ENCODE results near the gene OPRM1. TPM values are rescaled to one million over a fixed set of nuclear protein-coding genes. Genes with fewer than 3 reads are reported as not detected.
"Not testable (repeated sequence)": the region's sequence is repeated elsewhere in the genome, so short reads cannot be mapped to it uniquely, and the experiment has no call there.

The OPRM1 gene
- polyA plus RNA-seq (2014; cell fraction: cytosol; rRNA removed): not detected in 2 replicates
- not detected in 2 replicates for polyA plus RNA-seq (2014; cell fraction: nucleus; rRNA removed)

DNA sequence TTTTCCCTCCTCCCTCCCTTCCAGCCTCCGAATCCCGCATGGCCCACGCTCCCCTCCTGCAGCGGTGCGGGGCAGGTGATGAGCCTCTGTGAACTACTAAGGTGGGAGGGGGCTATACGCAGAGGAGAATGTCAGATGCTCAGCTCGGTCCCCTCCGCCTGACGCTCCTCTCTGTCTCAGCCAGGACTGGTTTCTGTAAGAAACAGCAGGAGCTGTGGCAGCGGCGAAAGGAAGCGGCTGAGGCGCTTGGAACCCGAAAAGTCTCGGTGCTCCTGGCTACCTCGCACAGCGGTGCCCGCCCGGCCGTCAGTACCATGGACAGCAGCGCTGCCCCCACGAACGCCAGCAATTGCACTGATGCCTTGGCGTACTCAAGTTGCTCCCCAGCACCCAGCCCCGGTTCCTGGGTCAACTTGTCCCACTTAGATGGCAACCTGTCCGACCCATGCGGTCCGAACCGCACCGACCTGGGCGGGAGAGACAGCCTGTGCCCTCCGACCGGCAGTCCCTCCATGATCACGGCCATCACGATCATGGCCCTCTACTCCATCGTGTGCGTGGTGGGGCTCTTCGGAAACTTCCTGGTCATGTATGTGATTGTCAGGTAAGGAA lies at the start of gene OPRM1:
OPRM1 (plus strand) TSS at position 10 of the 612 bp plus-strand sequence; CDS start at position 315, 305 bp downstream.
- DNase-seq (ENCODE audit: low spot score): peak; percentile 7

DNA sequence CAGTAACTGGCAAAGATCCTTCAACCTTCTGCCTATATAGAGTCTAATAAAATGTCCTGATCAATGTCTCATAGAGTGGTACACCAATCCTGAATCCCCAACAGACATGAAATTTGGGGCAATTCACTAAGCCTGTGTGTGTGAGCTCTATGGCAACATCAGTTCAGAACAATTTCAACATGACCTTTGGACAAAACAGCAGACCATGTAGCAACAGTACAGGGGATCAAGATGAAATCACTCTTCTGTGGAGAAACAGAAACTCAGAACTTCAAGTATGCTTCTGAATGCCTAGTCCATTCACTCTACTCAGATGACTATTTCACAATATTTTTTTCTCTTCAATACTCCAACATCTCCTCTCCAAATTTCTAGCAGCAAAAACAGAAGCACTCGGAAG lies 49.1 kb upstream of the OPRM1 start:
- no peak for DNase-seq (ENCODE audit: low spot score)

GRCh38 chr6:153994004-153994403 lies 45.0 kb upstream of the OPRM1 start:
- no peak for DNase-seq (ENCODE audit: low spot score)

GRCh38 chr6:153994811-153995210 lies 44.2 kb upstream of the OPRM1 start:
- no peak for DNase-seq (ENCODE audit: low spot score)

DNA sequence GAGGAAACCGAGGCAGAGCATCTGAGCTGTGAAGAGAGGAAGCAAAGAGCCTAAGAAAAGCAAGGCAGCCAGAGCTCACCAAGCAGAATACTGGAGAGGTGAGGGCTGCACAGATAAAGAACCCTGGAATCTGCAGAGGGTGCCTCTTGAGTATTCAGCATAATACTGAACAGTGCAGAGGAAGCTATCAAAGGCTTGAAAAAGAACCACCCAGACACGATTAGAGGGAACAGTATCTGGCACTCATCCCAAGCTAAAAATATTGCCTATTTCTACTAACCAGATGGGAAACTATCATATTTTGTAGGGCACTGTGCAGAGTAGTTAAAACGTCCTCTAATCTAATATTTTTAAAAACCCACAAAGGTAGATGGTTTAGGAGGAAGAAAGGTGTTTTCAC lies 41.8 kb upstream of the OPRM1 start:
- no peak for DNase-seq (ENCODE audit: low spot score)

- no peak for DNase-seq (ENCODE audit: low spot score)
These were observed 37.4 kb upstream of the OPRM1 start for GRCh38 chr6:154001494-154002285.

- DNase-seq (ENCODE audit: low spot score): no peak
These were observed 36.1 kb upstream of the OPRM1 start for GRCh38 chr6:154002894-154003293.

DNA sequence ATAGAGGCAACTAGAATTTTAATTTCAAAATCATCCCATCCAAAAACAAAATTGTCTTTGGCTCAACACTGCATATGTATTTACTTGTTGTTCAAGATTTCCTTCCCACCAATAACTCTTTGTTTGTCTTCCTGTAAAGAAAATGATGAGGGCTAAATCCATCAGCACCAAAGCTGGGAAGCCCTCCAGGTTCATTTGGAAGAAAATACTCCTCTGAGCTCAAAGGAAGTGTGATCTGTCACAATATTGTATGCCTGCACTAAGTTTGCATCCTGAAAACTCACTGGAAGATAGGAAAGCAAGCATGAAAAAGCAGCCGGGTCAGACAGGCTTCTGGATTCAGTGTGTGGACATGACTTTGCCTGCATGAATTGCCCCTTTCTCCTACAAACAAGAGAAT lies 28.7 kb upstream of the OPRM1 start:
- DNase-seq (ENCODE audit: low spot score): no peak

DNA sequence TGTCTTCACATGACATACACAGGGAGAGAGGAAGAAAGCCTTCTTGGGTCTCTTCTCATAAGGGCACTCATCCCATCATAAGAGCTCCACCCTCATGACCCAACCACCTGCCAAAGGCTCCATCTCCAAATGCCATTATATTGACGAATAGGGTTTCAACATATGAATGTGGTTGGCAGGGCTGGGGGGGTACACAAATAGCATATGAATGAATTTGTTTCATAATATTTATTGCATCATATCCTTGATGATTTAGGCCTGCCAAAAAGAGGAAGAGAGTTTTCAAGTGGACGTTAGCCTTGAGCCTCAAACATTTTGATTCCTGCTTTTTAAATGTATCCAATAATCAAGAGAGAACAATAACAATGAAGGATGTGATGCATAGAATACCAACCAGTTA lies 26.2 kb upstream of the OPRM1 start:
- DNase-seq (ENCODE audit: low spot score): no peak

- DNase-seq (ENCODE audit: low spot score): no peak
These were observed 21.3 kb upstream of the OPRM1 start for GRCh38 chr6:154017786-154018185.

GRCh38 chr6:154030646-154031045 lies 8.4 kb upstream of the OPRM1 start:
- no peak for DNase-seq (ENCODE audit: low spot score)

DNA sequence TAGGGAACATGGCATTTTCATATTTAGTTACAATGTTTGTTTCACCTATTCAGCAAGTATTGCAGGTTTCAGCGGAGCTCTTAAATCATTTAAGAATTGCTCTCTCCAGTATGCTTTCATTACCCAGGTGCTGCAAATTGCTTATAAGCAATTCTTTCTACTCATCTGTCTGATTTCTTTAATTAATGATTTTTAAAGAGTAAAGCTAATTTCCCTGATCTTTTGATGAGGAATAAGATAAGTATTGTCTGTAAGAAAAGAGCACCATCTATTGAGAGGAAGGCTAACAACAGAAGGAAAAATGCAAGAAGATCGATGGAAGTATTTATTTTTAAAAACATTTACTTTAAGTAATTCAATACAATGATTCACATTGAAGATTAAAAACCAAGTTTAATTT lies 2.0 kb downstream of the OPRM1 start:
- no peak for DNase-seq (ENCODE audit: low spot score)

- DNase-seq (ENCODE audit: low spot score): no peak
These were observed 14.1 kb downstream of the OPRM1 start for GRCh38 chr6:154053141-154053540.

- no peak for DNase-seq (ENCODE audit: low spot score)
These were observed 17.5 kb downstream of the OPRM1 start for GRCh38 chr6:154056536-154056935.

DNA sequence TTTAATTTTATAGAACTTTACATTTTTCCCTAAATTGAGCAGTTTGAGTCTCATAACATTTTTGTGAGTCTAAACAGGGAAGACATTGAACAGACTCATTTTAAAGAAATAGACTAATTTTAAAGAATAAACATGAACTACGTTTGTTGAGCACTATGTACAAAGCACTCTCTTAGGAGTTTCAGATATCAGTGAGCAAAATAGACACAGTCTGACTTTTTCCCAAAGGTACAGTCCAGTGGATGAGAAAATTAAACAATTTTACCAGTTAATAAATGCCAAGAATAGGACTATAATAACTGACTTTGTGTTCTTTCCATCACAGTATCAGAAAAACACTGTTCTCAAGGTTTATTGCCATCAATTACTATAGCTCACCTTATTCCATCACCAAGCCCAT lies 18.1 kb downstream of the OPRM1 start:
- DNase-seq (ENCODE audit: low spot score): no peak

DNA sequence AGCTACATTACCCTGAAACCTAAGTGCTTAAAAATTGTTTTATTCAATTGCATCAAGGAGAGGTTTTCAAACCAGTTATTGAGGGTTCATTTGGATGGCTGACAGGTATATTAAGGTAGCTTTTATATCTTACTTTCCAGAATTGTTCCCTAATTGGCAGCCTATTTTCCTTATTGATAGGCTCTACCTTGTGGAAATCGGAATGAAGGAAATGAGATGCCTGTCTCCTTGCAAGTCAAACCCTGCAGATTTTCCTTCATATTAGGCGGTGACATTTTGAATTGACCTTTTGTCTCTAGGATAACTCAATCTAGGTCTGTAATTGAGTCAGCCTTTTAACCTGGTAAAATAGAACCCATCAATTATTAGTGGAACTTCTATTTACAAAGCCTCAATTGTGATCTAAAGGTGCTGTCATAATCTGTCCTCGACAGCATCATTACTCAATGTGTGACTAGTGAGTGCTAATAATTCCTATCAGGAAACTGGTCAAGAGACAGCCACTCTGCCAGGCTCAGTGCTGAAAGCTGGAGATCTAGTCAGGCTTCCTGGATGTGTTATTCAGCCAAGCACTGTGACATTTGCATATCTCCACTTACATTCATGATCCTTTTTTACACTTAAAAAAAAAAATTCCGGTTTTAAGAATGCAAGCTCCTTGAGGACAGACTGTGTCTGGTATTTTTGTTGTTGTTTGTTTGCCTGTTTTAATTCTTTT lies 20.1 kb downstream of the OPRM1 start:
- DNase-seq (ENCODE audit: low spot score): no peak

DNA sequence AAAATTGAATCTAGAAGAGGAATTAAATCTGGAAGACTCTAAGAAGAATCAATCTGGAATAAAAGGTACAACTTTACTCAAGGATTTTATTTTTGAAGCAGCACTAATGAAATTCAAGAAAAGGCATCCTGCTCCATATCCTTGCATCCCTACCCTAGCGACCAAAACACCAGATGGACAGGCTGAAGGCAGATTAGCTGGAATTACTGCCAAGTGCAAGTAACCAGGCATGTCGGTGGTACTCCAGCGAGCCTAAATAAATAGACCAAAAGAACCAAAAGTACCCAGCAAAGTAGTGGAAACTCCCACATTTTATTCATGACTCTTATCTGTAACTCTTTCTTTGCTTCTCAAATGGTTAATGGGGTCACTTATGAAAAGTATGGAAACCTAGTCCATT lies 21.0 kb downstream of the OPRM1 start:
- DNase-seq (ENCODE audit: low spot score): no peak

GRCh38 chr6:154070041-154070440 lies 31.0 kb downstream of the OPRM1 start:
- DNase-seq (ENCODE audit: low spot score): no peak

DNA sequence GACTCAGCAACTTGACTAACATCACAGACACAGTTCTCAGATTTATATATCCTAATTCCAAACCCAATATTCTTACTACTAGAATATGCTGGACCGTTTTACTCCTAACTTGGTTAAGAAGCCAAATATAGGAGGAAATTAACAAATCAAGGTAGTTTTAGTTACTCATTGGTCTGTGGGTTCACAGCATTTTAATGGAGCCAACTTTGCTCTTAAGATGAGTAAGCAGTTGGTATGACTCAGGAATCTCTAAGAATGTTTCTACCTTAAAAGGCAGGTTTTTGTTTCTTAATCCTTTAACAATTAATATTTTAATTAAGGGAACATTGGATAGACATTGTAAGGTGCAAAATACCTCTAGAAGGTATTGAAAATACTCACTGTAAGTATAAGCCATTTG lies 31.6 kb downstream of the OPRM1 start:
- no peak for DNase-seq (ENCODE audit: low spot score)

- DNase-seq (ENCODE audit: low spot score): no peak
These were observed 32.2 kb downstream of the OPRM1 start for GRCh38 chr6:154071236-154071635.

DNA sequence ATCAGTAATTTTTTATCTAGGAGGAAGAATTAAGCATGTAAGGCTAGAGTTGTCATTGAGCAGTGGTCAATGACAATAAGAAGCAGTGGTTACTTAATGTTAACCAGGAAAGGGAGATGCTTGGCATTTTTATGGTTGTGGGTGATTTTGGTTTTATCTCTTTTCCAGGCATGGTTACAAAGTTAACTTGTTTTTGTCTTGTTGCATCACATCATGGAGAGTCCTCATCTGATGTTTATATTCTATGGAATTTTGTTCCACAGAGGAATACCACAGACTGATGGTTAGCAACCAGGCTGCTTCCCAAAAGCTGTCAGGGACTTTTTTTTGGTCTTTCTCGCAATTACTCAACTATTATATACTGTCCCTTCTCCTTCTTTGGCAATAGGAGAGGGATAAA lies 32.7 kb downstream of the OPRM1 start:
- DNase-seq (ENCODE audit: low spot score): no peak

DNA sequence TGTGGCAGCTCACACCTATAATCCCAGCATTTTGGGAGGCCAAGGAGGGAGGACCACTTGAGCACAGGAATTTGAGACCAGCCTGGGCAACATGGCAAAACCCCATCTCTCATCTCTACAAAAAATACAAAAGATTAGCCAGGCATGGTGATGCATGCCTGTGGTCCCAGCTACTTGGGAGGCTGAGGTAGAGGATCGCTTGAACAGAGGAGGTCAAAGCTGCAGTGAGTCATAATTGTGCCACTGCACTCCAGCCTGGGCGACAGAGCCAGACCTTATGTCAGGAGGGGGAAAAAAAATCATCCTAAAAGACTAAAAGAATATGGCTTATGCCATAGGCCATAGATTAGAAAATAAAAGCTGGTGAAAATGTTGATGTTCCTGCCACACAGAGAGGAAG lies 39.6 kb downstream of the OPRM1 start:
- DNase-seq (ENCODE audit: low spot score): not testable (repeated sequence)
